ENCODE data around the gene CCL20.

CCL20 gene

DNA sequence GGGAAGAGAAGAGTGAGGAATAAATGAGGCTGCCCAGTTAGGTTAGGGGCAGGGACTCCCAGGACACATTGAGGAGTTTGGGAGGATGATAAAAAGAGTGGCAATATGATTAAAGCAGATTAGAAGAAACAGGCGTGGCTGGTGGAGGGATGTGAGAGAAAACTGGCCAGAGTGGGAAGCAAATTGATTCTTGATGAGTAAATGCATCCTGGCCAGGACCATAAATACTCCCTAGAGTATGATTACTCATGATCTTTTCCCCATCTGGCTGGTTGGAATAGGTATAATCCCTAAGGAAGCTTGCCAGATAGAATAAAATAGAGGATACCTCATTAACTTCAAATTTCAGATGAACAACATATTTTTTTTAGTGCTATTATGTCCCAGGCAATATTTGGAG is 36.3 kb downstream of the CCL20 start:
- DNase-seq (ENCODE audit: low read depth): peak; percentile 66

GRCh38 chr2:227853204-227853629 is 39.6 kb downstream of the CCL20 start:
- TF ChIP-seq, protein P1, sequence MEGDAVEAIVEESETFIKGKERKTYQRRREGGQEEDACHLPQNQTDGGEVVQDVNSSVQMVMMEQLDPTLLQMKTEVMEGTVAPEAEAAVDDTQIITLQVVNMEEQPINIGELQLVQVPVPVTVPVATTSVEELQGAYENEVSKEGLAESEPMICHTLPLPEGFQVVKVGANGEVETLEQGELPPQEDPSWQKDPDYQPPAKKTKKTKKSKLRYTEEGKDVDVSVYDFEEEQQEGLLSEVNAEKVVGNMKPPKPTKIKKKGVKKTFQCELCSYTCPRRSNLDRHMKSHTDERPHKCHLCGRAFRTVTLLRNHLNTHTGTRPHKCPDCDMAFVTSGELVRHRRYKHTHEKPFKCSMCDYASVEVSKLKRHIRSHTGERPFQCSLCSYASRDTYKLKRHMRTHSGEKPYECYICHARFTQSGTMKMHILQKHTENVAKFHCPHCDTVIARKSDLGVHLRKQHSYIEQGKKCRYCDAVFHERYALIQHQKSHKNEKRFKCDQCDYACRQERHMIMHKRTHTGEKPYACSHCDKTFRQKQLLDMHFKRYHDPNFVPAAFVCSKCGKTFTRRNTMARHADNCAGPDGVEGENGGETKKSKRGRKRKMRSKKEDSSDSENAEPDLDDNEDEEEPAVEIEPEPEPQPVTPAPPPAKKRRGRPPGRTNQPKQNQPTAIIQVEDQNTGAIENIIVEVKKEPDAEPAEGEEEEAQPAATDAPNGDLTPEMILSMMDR (conservative IDR thresholded peaks at IDR 0.05; ENCODE audit: low read length): no peak
- DNase-seq (ENCODE audit: low read depth): peak; percentile 72
- H3K4me3 ChIP-seq (ENCODE audit: low read length): no peak overlapping the region

More for the DNA sequence above, 36.3 kb downstream of the CCL20 start:
- TF ChIP-seq, protein P1 (conservative IDR thresholded peaks at IDR 0.05; ENCODE audit: low read length): no peak
- H3K4me3 ChIP-seq (ENCODE audit: low read length): no peak overlapping the region

DNA sequence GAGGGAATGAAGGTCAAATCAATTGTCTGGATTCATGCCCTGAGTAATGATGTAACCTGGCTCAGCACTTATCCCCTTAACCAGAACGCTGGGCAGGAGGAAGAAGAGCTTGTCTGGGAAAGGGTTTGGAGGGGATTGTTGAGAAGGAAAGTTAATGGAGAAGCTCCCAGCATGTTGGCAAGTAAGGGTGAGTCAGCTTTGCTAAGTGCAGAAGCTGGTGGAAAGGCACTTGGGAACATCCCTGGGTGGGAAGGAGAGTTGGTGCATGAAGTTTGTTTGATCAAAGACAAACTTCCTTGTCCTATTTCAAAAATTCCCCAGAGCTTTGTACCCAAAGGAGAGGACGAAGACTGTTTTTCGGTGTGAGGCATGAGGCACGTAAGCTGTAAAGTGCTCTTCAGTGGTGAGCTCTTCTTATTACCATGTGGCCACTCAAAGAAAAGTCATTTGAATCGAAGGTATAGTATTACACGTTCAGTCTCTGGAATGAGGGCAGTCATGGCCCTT is 40.2 kb downstream of the CCL20 start:
- H3K4me3 ChIP-seq (ENCODE audit: low read length): no peak overlapping the region
- TF ChIP-seq, protein P1 (conservative IDR thresholded peaks at IDR 0.05; ENCODE audit: low read length): no peak
- DNase-seq (ENCODE audit: low read depth): no peak

- H3K4me3 ChIP-seq (ENCODE audit: low read length): no peak overlapping the region
- TF ChIP-seq, protein P1 (conservative IDR thresholded peaks at IDR 0.05; ENCODE audit: low read length): no peak
- no peak for DNase-seq (ENCODE audit: low read depth)
Measured at GRCh38 chr2:227855440-227855839, 41.8 kb downstream of the CCL20 start.

DNA sequence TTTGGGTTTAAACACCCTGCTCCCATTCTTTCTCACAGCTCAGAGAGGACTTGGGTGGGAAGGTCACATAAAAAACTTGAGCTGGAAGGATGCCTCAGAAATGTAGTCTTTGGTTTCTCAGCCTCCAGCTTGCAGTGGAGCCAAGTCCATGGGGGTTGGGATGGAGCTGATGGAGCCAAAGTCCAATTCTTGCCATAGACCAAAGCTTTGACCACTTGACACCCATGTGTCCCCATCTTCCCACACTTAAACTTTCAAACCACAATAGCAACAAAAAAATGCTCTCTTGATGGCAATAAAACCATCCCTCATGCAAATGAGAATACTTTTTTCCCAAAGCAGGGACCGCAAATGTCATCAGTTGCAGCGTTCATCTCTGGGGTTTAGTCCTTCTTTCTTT is 43.1 kb downstream of the CCL20 start:
- no peak for DNase-seq (ENCODE audit: low read depth)
- TF ChIP-seq, protein P1 (conservative IDR thresholded peaks at IDR 0.05; ENCODE audit: low read length): no peak
- no peak overlapping the region for H3K4me3 ChIP-seq (ENCODE audit: low read length)

GRCh38 chr2:227860221-227860641 is 46.6 kb downstream of the CCL20 start:
- TF ChIP-seq, protein P1 (conservative IDR thresholded peaks at IDR 0.05; ENCODE audit: low read length): no peak
- DNase-seq (ENCODE audit: low read depth): no peak
- no peak overlapping the region for H3K4me3 ChIP-seq (ENCODE audit: low read length)

DNA sequence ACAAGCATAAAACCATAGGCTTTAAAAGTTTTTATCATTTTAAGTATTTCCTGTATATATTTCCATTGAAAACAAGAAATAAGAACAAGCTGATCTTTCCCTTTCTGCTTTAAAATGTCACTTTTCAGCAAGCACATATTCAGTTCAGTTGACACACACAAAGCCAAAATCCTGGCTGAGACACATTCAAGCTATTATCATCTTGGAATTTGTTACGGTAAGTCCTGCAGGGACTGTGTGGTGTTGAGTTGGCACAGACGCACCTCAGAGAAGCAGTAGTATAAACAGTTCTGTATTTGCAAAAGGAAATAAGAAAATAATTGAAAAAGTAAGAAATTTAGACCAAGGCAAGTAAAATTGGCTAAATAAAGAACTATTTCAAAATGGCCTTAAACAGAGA is 47.4 kb downstream of the CCL20 start:
- no peak for DNase-seq (ENCODE audit: low read depth)
- TF ChIP-seq, protein P1 (conservative IDR thresholded peaks at IDR 0.05; ENCODE audit: low read length): no peak
- no peak overlapping the region for H3K4me3 ChIP-seq (ENCODE audit: low read length)

All from AG10803 (cell line).